GM23338 (cell line): ENCODE data around the gene GFRA4. TPM values are rescaled to one million over a fixed set of nuclear protein-coding genes. Genes with fewer than 3 reads are reported as not detected.

Experiments
- ATAC-seq: fragments of 200-7000 bp; cut with Tn5 transposase; 3 replicates; pipeline ENCODE4 v1.9.1; 2020
- DNase-seq: peaks from one replicate; pipeline ENCODE4 v3.0.0-alpha.2; 2015; ENCODE audit warnings: low spot score
- H2AFZ ChIP-seq: fragments of 200-600 bp; sonication (generic); 2 replicates; pipeline ENCODE4 v1.8.0; 2016; ENCODE audit warnings: antibody characterized with exemption, mild to moderate bottlenecking, moderate library complexity
- H3F3A ChIP-seq: fragments of 200-600 bp; sonication (generic); replicated peaks from 2 replicates; pipeline ENCODE4 v1.8.0; 2017; ENCODE audit warnings: antibody characterized with exemption, mixed run types, low read depth
- H3K27ac ChIP-seq: fragments of 200-600 bp; sonication (generic); 2 replicates; pipeline ENCODE4 v1.6.1; 2016; ENCODE audit warnings: low read depth
- H3K27me3 ChIP-seq: fragments of 200-600 bp; sonication (generic); 2 replicates; pipeline ENCODE4 v1.8.0; 2016; ENCODE audit warnings: mild to moderate bottlenecking, mixed run types, moderate library complexity; ENCODE audit not compliant: insufficient read depth
- H3K36me3 ChIP-seq: fragments of 200-600 bp; sonication (generic); 2 replicates; pipeline ENCODE4 v1.8.0; 2016; ENCODE audit warnings: mild to moderate bottlenecking; ENCODE audit not compliant: insufficient read depth
- H3K4me1 ChIP-seq: fragments of 200-600 bp; sonication (generic); 2 replicates; pipeline ENCODE4 v1.8.0; 2016; ENCODE audit warnings: mild to moderate bottlenecking, moderate library complexity; ENCODE audit not compliant: insufficient read depth
- H3K4me2 ChIP-seq: fragments of 200-600 bp; sonication (generic); 2 replicates; pipeline ENCODE4 v1.7.1; 2017; ENCODE audit warnings: mixed run types
- H3K4me3 ChIP-seq: fragments of 200-600 bp; sonication (generic); 2 replicates; pipeline ENCODE4 v1.6.1; 2016; ENCODE audit warnings: mixed run types
- H3K79me2 ChIP-seq: fragments of 200-600 bp; sonication (generic); replicated peaks from 2 replicates; pipeline ENCODE4 v1.8.0; 2017; ENCODE audit warnings: mild to moderate bottlenecking; ENCODE audit not compliant: insufficient read depth
- H3K9me2 ChIP-seq: fragments of 200-600 bp; sonication (generic); 2 replicates; pipeline ENCODE4 v1.8.0; 2017; ENCODE audit not compliant: insufficient read depth
- H4K20me1 ChIP-seq: fragments of 200-600 bp; sonication (generic); replicated peaks from 2 replicates; pipeline ENCODE4 v1.8.0; 2017; ENCODE audit warnings: mild to moderate bottlenecking; ENCODE audit not compliant: insufficient read depth
- H3K27ac Mint-ChIP-seq: 2 replicates; pipeline ENCODE4 v1.8.0; 2020; ENCODE audit warnings: inconsistent platforms, mild to moderate bottlenecking, moderate library complexity, mixed read lengths
- H3K27me3 Mint-ChIP-seq: 3 replicates; pipeline ENCODE4 v1.8.0; 2022; ENCODE audit warnings: low read depth, mild to moderate bottlenecking, moderate library complexity, mixed read lengths, inconsistent platforms; ENCODE audit not compliant: insufficient read depth, poor library complexity
- H3K36me3 Mint-ChIP-seq: 3 replicates; pipeline ENCODE4 v1.8.0; 2021; ENCODE audit warnings: low read depth, mild to moderate bottlenecking, inconsistent platforms, moderate library complexity, mixed read lengths
- H3K4me1 Mint-ChIP-seq: 3 replicates; pipeline ENCODE4 v1.8.0; 2020; ENCODE audit warnings: mild to moderate bottlenecking, inconsistent platforms, mixed read lengths
- H3K4me3 Mint-ChIP-seq: 3 replicates; pipeline ENCODE4 v1.8.0; 2021; ENCODE audit warnings: moderate library complexity, mild to moderate bottlenecking, inconsistent platforms, mixed read lengths
- H3K9me3 Mint-ChIP-seq: 3 replicates; pipeline ENCODE4 v1.8.0; 2020; ENCODE audit warnings: moderate library complexity, mild to moderate bottlenecking, inconsistent platforms, mixed read lengths
- CREB1 ChIP-seq: fragments of 250-450 bp; sonication (Bioruptor Pico); IDR thresholded peaks from 2 replicates; pipeline ENCODE4 v1.5.0; 2020; ENCODE audit warnings: low read depth, mild to moderate bottlenecking, moderate library complexity
- CTCF ChIP-seq, 2 experiments: fragments of 200-600 bp in 1 of 2; sonication (generic) in 1 of 2; conservative IDR thresholded peaks; 2 replicates each; pipeline versions ENCODE4 v1.5.1 to v1.6.1; 2016 to 2017; ENCODE audit warnings: antibody characterized with exemption in 2 of 2, low read depth in 2 of 2, mild to moderate bottlenecking in 2 of 2, moderate library complexity in 1 of 2
- ETS1 ChIP-seq: IDR thresholded peaks from 2 replicates; pipeline ENCODE4 v1.6.1; 2016; ENCODE audit warnings: antibody characterized with exemption
- EZH2 ChIP-seq: fragments of 200-600 bp; sonication (generic); IDR thresholded peaks from one replicate; pipeline ENCODE4 v1.8.0; 2017; ENCODE audit warnings: antibody characterized with exemption, mild to moderate bottlenecking, low read depth; ENCODE audit not compliant: unreplicated experiment
- EZH2phosphoT487 ChIP-seq: fragments of 200-600 bp; sonication (generic); IDR thresholded peaks from one replicate; pipeline ENCODE4 v1.8.1; 2018; ENCODE audit warnings: antibody characterized with exemption; ENCODE audit not compliant: unreplicated experiment
- JUNB ChIP-seq: IDR thresholded peaks from one replicate; pipeline ENCODE4 v1.6.1; 2016; ENCODE audit warnings: antibody characterized with exemption; ENCODE audit not compliant: unreplicated experiment
- NANOG ChIP-seq: IDR thresholded peaks from 2 replicates; pipeline ENCODE4 v1.6.1; 2016; ENCODE audit warnings: antibody characterized with exemption, borderline replicate concordance
- POLR2AphosphoS5 ChIP-seq: IDR thresholded peaks from 2 replicates; pipeline ENCODE4 v1.6.1; 2016; ENCODE audit warnings: antibody characterized with exemption, low read depth
- REST ChIP-seq: IDR thresholded peaks from one replicate; pipeline ENCODE4 v1.6.1; 2018; ENCODE audit warnings: antibody characterized with exemption; ENCODE audit not compliant: unreplicated experiment
- STAT1 ChIP-seq: IDR thresholded peaks from one replicate; pipeline ENCODE4 v1.6.1; 2016; ENCODE audit warnings: antibody characterized with exemption; ENCODE audit not compliant: unreplicated experiment
- ZNF114 ChIP-seq: fragments of 250-450 bp; sonication (Bioruptor Pico); IDR thresholded peaks from 2 replicates; pipeline ENCODE4 v1.5.0; 2020; ENCODE audit warnings: mild to moderate bottlenecking, moderate library complexity
- ZNF331 ChIP-seq: fragments of 250-450 bp; sonication (Bioruptor Pico); IDR thresholded peaks from 2 replicates; pipeline ENCODE4 v1.5.0; 2020; ENCODE audit warnings: low read depth, mild to moderate bottlenecking, moderate library complexity
- ZNF462 ChIP-seq: fragments of 250-450 bp; sonication (Bioruptor Pico); IDR thresholded peaks from 2 replicates; pipeline ENCODE4 v1.5.0; 2020; ENCODE audit warnings: mild to moderate bottlenecking, moderate library complexity
- polyA plus RNA-seq: library from polyadenylated mRNA; unstranded; fragments of >200 nt; fragmentation: Nextera tagmentation; extraction: Ambion mirVana; gene quantifications from 2 replicates; pipeline ENCODE4 v1.2.1, GENCODE V29; 2016
- total RNA-seq: library from RNA; depleted of rRNA; stranded (reverse); fragments of >200 nt; shearing (Covaris generic); gene quantifications from 2 replicates; pipeline ENCODE4 v1.2.3, GENCODE V29; 2014

Gene GFRA4
- total and polyA plus RNA-seq, 2 experiments from 2014 or later, result not detected

GRCh38 chr20:3640259-3640658, 22.9 kb downstream of the GFRA4 start:
- peaks cover 5% of the 10 kb centered on the region for H3K27me3 Mint-ChIP-seq
- TF ChIP-seq JUNB, result no peak
- no peak for TF ChIP-seq POLR2AphosphoS5
- no peak for TF ChIP-seq CREB1 (CRISPR knock-in tag)
- TF ChIP-seq EZH2, result no peak
- no peak for TF ChIP-seq REST
- TF ChIP-seq NANOG, result no peak
- no peak for TF ChIP-seq EZH2phosphoT487
- TF ChIP-seq CTCF (conservative IDR thresholded peaks at IDR 0.05; ENCODE audit: low read depth in 2 of 2), result no peak
- TF ChIP-seq ETS1, result no peak
- TF ChIP-seq STAT1, result no peak
- TF ChIP-seq ZNF331 (CRISPR knock-in tag), result no peak
- no peak for TF ChIP-seq ZNF462 (CRISPR knock-in tag)
- TF ChIP-seq ZNF114, result no peak
- H3K27ac Mint-ChIP-seq, result no peak overlapping the region

More at GRCh38 chr20:3640259-3640658, 22.9 kb downstream of the GFRA4 start:
- Mint-ChIP-seq H3K36me3 (peaks cover 3% of the 10 kb centered on the region; the same call in 2 of the 3 replicates), H3K4me1 (no peaks in the 10 kb centered on the region), H3K4me3 (no peak overlapping the region), H3K9me3 (no peaks in the 10 kb centered on the region)
- H3F3A ChIP-seq, result no peaks in the 10 kb centered on the region
- no peak overlapping the region for H3K27ac ChIP-seq
- H3K4me3 ChIP-seq, result no peak overlapping the region
- H3K79me2 ChIP-seq, result no peaks in the 10 kb centered on the region
- H4K20me1 ChIP-seq, result no peaks in the 10 kb centered on the region; the same call in 1 of the 2 replicates
- H2AFZ ChIP-seq, result no peak overlapping the region
- H3K27me3 ChIP-seq, result no peaks in the 10 kb centered on the region
- DNase-seq (no peak), ATAC-seq (no peak)
- H3K9me2 ChIP-seq, result no peaks in the 10 kb centered on the region
- H3K36me3 ChIP-seq, result no peaks in the 10 kb centered on the region
- H3K4me1 ChIP-seq, result no peaks in the 10 kb centered on the region
- no peak overlapping the region for H3K4me2 ChIP-seq
